SK-N-MC (cell line): Measurements from ENCODE around the gene HS6ST1.
A peak's percentile ranks its signal among the peaks of the same experiment; 100 is the strongest.

Experiments
- DNase-seq: peaks from one replicate; pipeline ENCODE4 v3.0.0-alpha.2; 2011; ENCODE audit warnings: low read depth, low spot score
- H3K27ac ChIP-seq: fragments of 200-600 bp; sonication (generic); 2 replicates; pipeline ENCODE4 v1.5.1; 2016; ENCODE audit warnings: mixed run types
- H3K36me3 ChIP-seq: fragments of 200-600 bp; sonication (generic); 2 replicates; pipeline ENCODE4 v1.6.1; 2017; ENCODE audit warnings: antibody characterized with exemption, low read length, mixed read lengths; ENCODE audit not compliant: insufficient read depth
- H3K4me3 ChIP-seq: fragments of 200-600 bp; sonication (generic); 2 replicates; pipeline ENCODE4 v1.5.1; 2016
- H3K9ac ChIP-seq: fragments of 200-600 bp; sonication (generic); 2 replicates; pipeline ENCODE4 v1.8.0; 2017; ENCODE audit warnings: mixed run types, mixed read lengths; ENCODE audit not compliant: insufficient read length
- H3K9me3 ChIP-seq: fragments of 200-600 bp; sonication (generic); 2 replicates; pipeline ENCODE4 v1.6.1; 2017; ENCODE audit warnings: low read depth, mild to moderate bottlenecking, antibody characterized with exemption, low read length, moderate library complexity, mixed read lengths
- EZH2 ChIP-seq: fragments of 200-600 bp; sonication (generic); IDR thresholded peaks from one replicate; pipeline ENCODE4 v1.6.1; 2017; ENCODE audit warnings: antibody characterized with exemption
- FOXP2 ChIP-seq: optimal IDR thresholded peaks from 2 replicates; pipeline ENCODE3; 2011; ENCODE audit warnings: mild to moderate bottlenecking, moderate library complexity; ENCODE audit not compliant: insufficient read depth; ENCODE audit errors: extremely low read length, control extremely low read depth
- POLR2AphosphoS5 ChIP-seq: IDR thresholded peaks from 2 replicates; pipeline ENCODE4 v1.6.1; 2012; ENCODE audit warnings: mild to moderate bottlenecking, low read depth, low read length, borderline replicate concordance

Gene HS6ST1

GRCh38 chr2:128354726-128355470, 36.2 kb upstream of the HS6ST1 start:
- TF ChIP-seq FOXP2 (no peak), EZH2 (no peak), POLR2AphosphoS5 (no peak)
- Histone ChIP-seq H3K36me3 (no peaks in the 10 kb centered on the region), H3K4me3 (no peak overlapping the region), H3K9me3 (peaks cover 6% of the 10 kb centered on the region; the same call in 1 of the 2 replicates), H3K27ac (no peak overlapping the region), H3K9ac (no peak overlapping the region)
- DNase-seq = no peak

GRCh38 chr2:128354161-128354560, 35.5 kb upstream of the HS6ST1 start:
- no peak for DNase-seq
- no peaks in the 10 kb centered on the region for H3K36me3 ChIP-seq
- TF ChIP-seq EZH2 (no peak), FOXP2 (no peak), POLR2AphosphoS5 (no peak)
- peaks cover 6% of the 10 kb centered on the region; the same call in 1 of the 2 replicates for H3K9me3 ChIP-seq
- H3K9ac ChIP-seq = no peak overlapping the region
- no peak overlapping the region for H3K4me3 ChIP-seq
- no peak overlapping the region for H3K27ac ChIP-seq

GRCh38 chr2:128350736-128351135, 32.1 kb upstream of the HS6ST1 start:
- no peak for DNase-seq
- Histone ChIP-seq H3K9ac (no peak overlapping the region), H3K36me3 (no peaks in the 10 kb centered on the region), H3K4me3 (no peak overlapping the region), H3K9me3 (peaks cover 6% of the 10 kb centered on the region; the same call in 1 of the 2 replicates), H3K27ac (no peak overlapping the region)
- TF ChIP-seq FOXP2 = no peak
- TF ChIP-seq POLR2AphosphoS5 = no peak
- no peak for TF ChIP-seq EZH2

GRCh38 chr2:128348701-128349100, 30.0 kb upstream of the HS6ST1 start:
- H3K36me3 ChIP-seq = no peaks in the 10 kb centered on the region
- H3K9me3 ChIP-seq = peaks cover 6% of the 10 kb centered on the region; the same call in 1 of the 2 replicates
- H3K4me3 ChIP-seq = no peak overlapping the region
- DNase-seq = no peak
- H3K27ac ChIP-seq = 0 out of 2 replicates have a peak overlapping the region, but pooled peaks have one; percentile 74
- no peak overlapping the region for H3K9ac ChIP-seq
- TF ChIP-seq FOXP2 (no peak), POLR2AphosphoS5 (no peak), EZH2 (no peak)

GRCh38 chr2:128347701-128348539, 29.3 kb upstream of the HS6ST1 start:
- Histone ChIP-seq H3K27ac (peak overlapping the region; percentile 74), H3K9me3 (peaks cover 6% of the 10 kb centered on the region; the same call in 1 of the 2 replicates), H3K36me3 (no peaks in the 10 kb centered on the region), H3K9ac (peak overlapping the region; percentile 39), H3K4me3 (no peak overlapping the region)
- no peak for DNase-seq
- TF ChIP-seq FOXP2 (no peak), EZH2 (no peak), POLR2AphosphoS5 (no peak)

- Histone ChIP-seq H3K4me3 (no peak overlapping the region), H3K9ac (no peak overlapping the region), H3K9me3 (peaks cover 6% of the 10 kb centered on the region; the same call in 1 of the 2 replicates), H3K36me3 (no peaks in the 10 kb centered on the region), H3K27ac (no peak overlapping the region)
- DNase-seq = no peak
- no peak for TF ChIP-seq EZH2
- no peak for TF ChIP-seq FOXP2
- no peak for TF ChIP-seq POLR2AphosphoS5
Measured at GRCh38 chr2:128347171-128347558, 28.5 kb upstream of the HS6ST1 start.

GRCh38 chr2:128346291-128347170, 27.9 kb upstream of the HS6ST1 start:
- no peak for DNase-seq
- Histone ChIP-seq H3K9ac (no peak overlapping the region), H3K27ac (no peak overlapping the region)

More at GRCh38 chr2:128346291-128347170, 27.9 kb upstream of the HS6ST1 start:
- no peak for TF ChIP-seq EZH2
- TF ChIP-seq FOXP2 = no peak
- TF ChIP-seq POLR2AphosphoS5 = no peak
- H3K36me3 ChIP-seq = no peaks in the 10 kb centered on the region
- no peaks in the 10 kb centered on the region for H3K9me3 ChIP-seq
- H3K4me3 ChIP-seq = no peak overlapping the region
